PFSK-1 (cell line): ENCODE measurements around the gene NBEA.

Experiments
- FOXP2 ChIP-seq: optimal IDR thresholded peaks from 2 replicates; pipeline ENCODE3; 2011; ENCODE audit warnings: borderline replicate concordance, control low read depth, inconsistent platforms; ENCODE audit not compliant: insufficient read depth; ENCODE audit errors: extremely low read length, extremely low read depth
- POLR2AphosphoS5 ChIP-seq: IDR thresholded peaks from 2 replicates; pipeline ENCODE4 v1.6.1; 2012; ENCODE audit warnings: low read depth, mild to moderate bottlenecking, control low read depth, low read length, moderate library complexity
- REST ChIP-seq, 2 experiments: IDR thresholded peaks; 2 replicates each; pipeline versions ENCODE4 v1.6.1 to v1.8.0; 2011 to 2012; ENCODE audit warnings: low read depth in 2 of 2, low read length in 2 of 2, control low read depth in 1 of 2, inconsistent platforms in 1 of 2, mild to moderate bottlenecking in 1 of 2, moderate library complexity in 1 of 2; ENCODE audit not compliant: insufficient read depth in 1 of 2
- SIN3A ChIP-seq: IDR thresholded peaks from 2 replicates; pipeline ENCODE4 v1.6.1; 2012; ENCODE audit warnings: mild to moderate bottlenecking, low read length, moderate library complexity, borderline replicate concordance; ENCODE audit not compliant: insufficient read depth
- TAF1 ChIP-seq: IDR thresholded peaks from 2 replicates; pipeline ENCODE4 v1.6.1; 2012; ENCODE audit warnings: low read length, control low read depth, borderline replicate concordance; ENCODE audit not compliant: insufficient read depth

NBEA gene

GRCh38 chr13:35524171-35524570 lies 582.1 kb downstream of the NBEA start:
- TF ChIP-seq POLR2AphosphoS5: no peak
- no peak for TF ChIP-seq SIN3A
- no peak for TF ChIP-seq TAF1
- no peak for TF ChIP-seq FOXP2
- TF ChIP-seq REST (IDR thresholded peaks at IDR 0.05; ENCODE audit: insufficient read depth in 1 of 2, low read depth in 2 of 2, low read length in 2 of 2): no peak

GRCh38 chr13:35526577-35526976 lies 584.5 kb downstream of the NBEA start:
- TF ChIP-seq REST (IDR thresholded peaks at IDR 0.05; ENCODE audit: insufficient read depth in 1 of 2, low read depth in 2 of 2, low read length in 2 of 2): no peak
- no peak for TF ChIP-seq FOXP2
- TF ChIP-seq SIN3A: no peak
- TF ChIP-seq TAF1: no peak
- TF ChIP-seq POLR2AphosphoS5: no peak

- TF ChIP-seq FOXP2 (no peak), TAF1 (no peak), SIN3A (no peak), REST (IDR thresholded peaks at IDR 0.05; ENCODE audit: insufficient read depth in 1 of 2, low read depth in 2 of 2, low read length in 2 of 2) (no peak), POLR2AphosphoS5 (no peak)
Measured at GRCh38 chr13:35527451-35527850, 585.4 kb downstream of the NBEA start.

GRCh38 chr13:35530147-35530546 lies 588.1 kb downstream of the NBEA start:
- TF ChIP-seq REST (IDR thresholded peaks at IDR 0.05; ENCODE audit: insufficient read depth in 1 of 2, low read depth in 2 of 2, low read length in 2 of 2): no peak
- no peak for TF ChIP-seq FOXP2
- TF ChIP-seq POLR2AphosphoS5: no peak
- no peak for TF ChIP-seq TAF1
- no peak for TF ChIP-seq SIN3A

- TF ChIP-seq FOXP2 (no peak), POLR2AphosphoS5 (no peak), TAF1 (no peak), REST (IDR thresholded peaks at IDR 0.05; ENCODE audit: insufficient read depth in 1 of 2, low read depth in 2 of 2, low read length in 2 of 2) (no peak), SIN3A (no peak)
Measured at GRCh38 chr13:35530581-35530980, 588.5 kb downstream of the NBEA start.
